HG03139 (cell line): ENCODE data around the gene SFT2D2.
"Not testable (repeated sequence)": the region's sequence is repeated elsewhere in the genome, so short reads cannot be mapped to it uniquely, and the experiment has no call there.

Source experiments
- ATAC-seq: cut with Tn5 transposase; IDR thresholded peaks from one replicate; pipeline ENCODE4 v1.9.1; 2021; ENCODE audit not compliant: unreplicated experiment

SFT2D2 gene

DNA sequence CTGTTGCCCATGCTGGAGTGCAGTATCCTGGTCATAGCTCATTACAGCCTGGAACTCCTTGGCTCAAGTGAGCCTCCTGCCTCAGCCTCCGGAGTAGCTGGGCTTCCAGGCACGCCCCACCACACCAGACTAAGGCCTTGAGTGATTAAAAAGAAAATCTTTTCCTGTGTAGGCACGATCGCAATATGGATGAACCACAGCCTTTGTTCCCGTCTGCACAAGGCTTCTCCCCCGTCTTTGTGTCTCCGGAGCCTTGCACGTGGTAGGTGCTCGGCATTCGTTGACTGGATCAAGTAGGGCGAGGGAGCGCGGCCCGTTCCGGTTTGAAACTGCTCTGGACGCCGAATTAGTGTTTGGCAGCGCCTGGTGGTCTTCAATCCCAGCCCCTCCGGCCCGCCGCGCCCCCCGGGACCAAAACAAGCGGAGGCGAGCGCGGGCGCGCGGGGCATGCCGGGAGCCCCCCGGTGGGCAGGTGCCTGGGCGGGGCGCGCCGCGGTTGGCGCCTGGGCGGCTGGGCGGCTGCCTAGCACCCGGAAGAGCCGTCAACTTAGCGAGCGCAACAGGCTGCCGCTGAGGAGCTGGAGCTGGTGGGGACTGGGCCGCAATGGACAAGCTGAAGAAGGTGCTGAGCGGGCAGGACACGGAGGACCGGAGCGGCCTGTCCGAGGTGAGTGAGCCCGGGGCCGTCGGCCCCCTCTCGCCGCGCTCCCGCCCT is at the start of gene SFT2D2:
Gene SFT2D2, plus strand, starts transcription at position 529 of the 715 bp plus-strand sequence. Its CDS starts 76 bp downstream, at position 605.
- ATAC-seq, result peak; percentile 71

DNA sequence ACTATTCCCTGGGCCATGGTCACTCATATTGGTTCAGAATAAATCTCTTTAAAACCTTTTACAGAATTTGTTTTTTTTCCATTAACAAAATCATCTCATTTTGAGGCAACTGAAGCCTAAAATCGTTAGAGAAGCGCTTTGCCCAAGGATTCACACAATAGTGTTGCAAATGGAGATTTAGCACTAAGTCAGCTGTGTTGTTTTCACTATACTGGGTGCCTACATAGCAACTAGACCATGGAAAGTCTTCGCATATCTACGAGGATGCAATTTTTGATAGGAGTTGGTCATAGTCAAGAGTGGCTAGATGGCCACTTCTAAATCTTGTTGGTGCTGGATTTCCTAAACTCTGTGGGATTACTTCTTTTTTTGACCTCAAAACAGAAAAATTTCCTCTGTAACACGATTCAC is 47.6 kb upstream of the SFT2D2 start:
- no peak for ATAC-seq

GRCh38 chr1:168178638-168179437 is 47.0 kb upstream of the SFT2D2 start, which contains the start of gene TIPRL:
Gene TIPRL, plus strand, starts transcription at chr1:168178962. Its CDS starts 116 bp downstream, at chr1:168179078.
- ATAC-seq, result peak; percentile 87

- ATAC-seq, result no peak
Observed at GRCh38 chr1:168179438-168180147, 46.2 kb upstream of the SFT2D2 start.

DNA sequence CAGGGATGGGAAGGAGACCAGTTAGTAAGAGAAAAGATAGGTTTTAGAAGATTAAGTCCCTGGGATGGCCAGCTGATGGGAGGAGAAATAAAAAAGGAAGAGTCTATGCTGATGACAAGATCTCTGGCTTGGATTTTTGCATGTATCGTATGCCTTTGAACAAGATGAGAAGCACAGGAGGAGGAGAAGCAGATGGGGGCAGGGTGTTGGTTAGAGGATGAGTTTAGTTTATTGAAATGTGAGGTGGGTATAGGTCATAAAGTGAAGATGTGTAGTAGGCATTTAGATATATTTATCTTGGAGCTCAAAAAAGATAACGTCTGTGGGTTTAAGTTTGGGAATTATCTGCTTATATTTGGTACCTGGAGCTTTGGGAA is 45.7 kb upstream of the SFT2D2 start:
- ATAC-seq, result no peak

- ATAC-seq, result not testable (repeated sequence)
Observed at GRCh38 chr1:168181063-168181720, 44.6 kb upstream of the SFT2D2 start.

GRCh38 chr1:168187177-168187576 is 38.6 kb upstream of the SFT2D2 start:
- no peak for ATAC-seq

DNA sequence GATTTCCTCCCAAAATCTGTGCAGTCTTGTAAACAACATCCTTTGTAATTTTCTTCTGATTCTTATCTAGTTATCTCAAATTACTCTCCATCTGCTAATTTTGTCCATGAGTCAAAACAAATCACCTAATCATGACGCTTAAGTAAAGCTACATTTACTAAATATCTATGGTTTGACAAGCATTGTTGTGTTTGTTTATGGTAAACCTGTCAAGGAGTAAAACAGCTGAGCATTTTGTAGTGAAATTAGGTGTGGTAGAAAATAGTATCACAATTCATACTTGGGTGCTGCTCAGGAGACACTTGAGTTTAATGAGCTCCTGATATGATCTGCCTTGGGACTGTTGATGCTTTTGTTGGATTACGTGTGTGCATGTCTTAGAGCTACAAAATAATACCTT is 35.4 kb upstream of the SFT2D2 start:
- ATAC-seq, result no peak

DNA sequence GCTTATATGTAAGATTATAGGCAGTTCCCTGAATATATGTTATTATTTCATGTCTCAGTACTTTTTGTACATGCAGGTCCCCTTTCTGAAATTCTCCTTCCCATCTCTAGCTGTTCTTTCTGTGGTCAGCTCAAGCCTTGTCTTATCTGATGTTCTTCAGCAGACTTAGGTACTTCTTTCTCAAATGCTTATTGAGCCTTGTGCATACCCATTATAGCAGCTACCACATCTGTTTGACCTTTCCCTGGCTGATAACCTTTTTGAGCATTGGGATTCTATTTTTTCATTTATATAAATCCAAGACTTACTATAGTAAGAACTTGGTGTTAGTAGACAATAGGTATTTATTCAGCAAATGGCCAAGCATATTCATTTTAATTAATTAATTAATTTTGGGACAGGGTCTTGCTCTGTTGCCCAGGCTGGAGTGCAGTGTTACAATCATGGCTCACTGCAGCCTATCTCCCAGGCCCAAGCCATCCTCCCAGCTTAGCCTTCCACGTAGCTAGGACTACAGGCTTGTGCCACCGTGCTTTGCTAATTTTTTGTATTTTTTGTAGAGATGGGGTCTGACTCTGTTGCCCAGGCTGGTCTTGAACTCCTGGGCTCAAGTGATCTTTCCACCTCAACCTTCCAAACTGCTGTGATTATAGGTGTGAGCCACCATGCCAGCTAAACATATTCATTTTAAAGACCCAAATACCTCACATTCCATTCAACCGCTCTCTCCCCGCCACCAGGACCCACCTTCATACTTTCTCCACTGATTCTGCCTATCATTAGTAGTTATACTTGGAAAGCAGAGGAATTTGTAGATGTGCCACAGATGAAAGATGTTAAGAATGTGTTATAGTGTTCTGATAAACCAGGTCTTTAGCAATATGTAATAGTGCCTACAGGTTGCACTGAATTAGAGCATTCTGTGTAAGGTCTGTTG is 30.3 kb upstream of the SFT2D2 start:
- ATAC-seq, result no peak

DNA sequence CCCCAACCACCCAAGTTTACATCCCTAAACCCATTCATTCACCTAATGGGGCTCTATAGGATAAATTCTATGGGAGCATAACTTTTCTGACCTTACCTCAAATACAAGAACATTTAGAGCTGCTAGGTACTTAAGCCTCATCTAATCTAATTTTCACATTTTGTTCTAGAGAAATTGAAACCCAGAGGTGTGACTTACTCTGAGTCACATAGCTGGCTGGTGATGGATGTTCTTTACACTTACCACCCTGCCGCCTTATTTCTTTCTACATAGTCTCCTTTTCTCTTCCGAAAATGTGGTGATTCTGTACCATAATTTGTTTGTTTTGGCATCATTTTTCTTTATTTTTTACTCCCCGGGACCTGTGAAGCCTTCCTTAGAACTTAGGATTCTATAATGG is 26.7 kb upstream of the SFT2D2 start:
- no peak for ATAC-seq

- ATAC-seq, result no peak
Observed at GRCh38 chr1:168202941-168203654, 22.7 kb upstream of the SFT2D2 start.

GRCh38 chr1:168206111-168206510 is 19.7 kb upstream of the SFT2D2 start:
- no peak for ATAC-seq

DNA sequence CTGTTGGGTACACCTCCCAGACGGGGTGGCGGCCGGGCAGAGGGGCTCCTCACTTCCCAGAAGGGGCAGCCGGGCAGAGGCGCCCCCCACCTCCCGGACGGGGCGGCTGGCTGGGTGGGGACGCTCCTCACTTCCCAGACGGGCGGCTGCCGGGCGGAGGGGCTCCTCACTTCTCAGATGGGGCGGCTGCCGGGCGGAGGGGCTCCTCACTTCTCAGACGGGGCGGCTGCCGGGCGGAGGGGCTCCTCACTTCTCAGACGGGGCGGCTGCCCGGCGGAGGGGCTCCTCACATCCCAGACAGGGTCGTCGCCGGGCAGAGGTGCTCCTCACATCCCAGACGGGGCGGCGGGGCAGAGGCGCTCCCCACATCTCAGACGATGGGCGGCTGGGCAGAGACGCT is 18.1 kb upstream of the SFT2D2 start:
- not testable (repeated sequence) for ATAC-seq

GRCh38 chr1:168210312-168210711 is 15.5 kb upstream of the SFT2D2 start:
- no peak for ATAC-seq

DNA sequence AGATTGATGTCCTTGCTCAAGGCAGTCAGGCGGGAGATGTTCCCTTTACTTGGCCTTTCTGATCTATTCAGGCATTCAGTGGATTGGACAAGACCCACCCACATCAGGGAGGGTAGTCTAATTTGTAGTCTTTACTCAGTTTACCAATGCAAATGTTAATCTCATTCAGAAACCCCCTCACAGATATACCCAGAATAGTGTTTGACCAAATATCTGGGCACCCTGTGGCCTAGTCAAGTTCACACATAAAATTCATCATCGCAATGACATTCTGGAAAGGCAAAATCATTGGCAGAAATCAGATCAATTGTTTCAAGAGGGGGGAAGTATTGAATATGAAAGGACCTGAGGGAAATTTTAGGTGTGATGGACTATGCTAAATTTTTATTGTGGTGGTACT is 12.5 kb upstream of the SFT2D2 start:
- no peak for ATAC-seq

GRCh38 chr1:168216171-168216570 is 9.6 kb upstream of the SFT2D2 start:
- no peak for ATAC-seq

- no peak for ATAC-seq
Observed at GRCh38 chr1:168217664-168218063, 8.1 kb upstream of the SFT2D2 start.

DNA sequence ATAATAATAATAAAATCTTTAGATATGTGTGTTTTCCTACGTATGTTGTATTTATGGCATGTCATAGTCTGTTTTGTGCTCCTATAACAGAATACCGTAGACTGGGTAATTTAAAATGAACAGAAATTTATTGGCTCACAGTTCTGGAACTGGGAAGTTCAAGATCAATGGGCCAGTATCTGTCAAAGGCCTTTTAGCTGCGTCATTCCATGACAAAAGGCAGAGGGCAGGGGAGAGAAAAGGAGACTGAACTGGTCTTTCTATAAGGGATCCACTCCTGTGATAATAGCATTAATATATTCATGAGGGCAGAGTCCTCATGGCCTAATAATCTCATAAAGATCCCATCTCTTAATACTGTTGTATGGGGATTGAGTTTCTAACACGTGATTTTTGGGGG is 7.1 kb upstream of the SFT2D2 start:
- ATAC-seq, result no peak

GRCh38 chr1:168220470-168220871 is 5.3 kb upstream of the SFT2D2 start:
- ATAC-seq, result no peak
